HG03025 (cell line): ENCODE results near the gene WDR87.

ENCODE experiments used
- ATAC-seq: cut with Tn5 transposase; IDR thresholded peaks from one replicate; pipeline ENCODE4 v1.9.1; 2021; ENCODE audit warnings: mild to moderate bottlenecking, moderate library complexity; ENCODE audit not compliant: unreplicated experiment, low FRiP score

The WDR87 gene

GRCh38 chr19:37905946-37906868 lies at the start of gene WDR87:
Gene WDR87 (minus strand): TSS chr19:37906594. CDS start chr19:37898239, 8,355 bp downstream.
- ATAC-seq = peak; percentile 20

- ATAC-seq = no peak
These were observed 49.6 kb upstream of the WDR87 start for GRCh38 chr19:37955986-37956385.

DNA sequence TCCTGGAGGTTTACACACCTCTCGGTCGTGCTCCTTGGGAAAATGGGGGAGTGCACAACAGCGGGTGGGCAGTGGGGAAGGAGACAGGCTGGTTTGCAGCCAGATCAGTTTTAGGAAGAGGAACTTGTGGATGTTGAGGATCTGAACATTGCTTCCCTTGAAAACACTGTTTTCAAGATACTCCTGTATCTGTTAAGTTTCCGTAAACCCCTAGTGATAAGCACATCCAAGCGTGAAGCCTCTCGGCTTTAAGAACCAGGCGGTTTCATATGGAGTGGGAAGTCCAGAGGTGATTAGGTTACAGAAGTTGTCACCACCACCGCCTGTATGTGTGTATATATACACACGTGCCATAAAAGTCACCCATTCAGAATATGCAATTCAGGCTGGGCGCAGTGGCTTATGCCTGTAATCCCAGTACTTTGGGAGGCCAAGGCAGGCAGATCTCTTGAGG lies 48.1 kb upstream of the WDR87 start:
- no peak for ATAC-seq

DNA sequence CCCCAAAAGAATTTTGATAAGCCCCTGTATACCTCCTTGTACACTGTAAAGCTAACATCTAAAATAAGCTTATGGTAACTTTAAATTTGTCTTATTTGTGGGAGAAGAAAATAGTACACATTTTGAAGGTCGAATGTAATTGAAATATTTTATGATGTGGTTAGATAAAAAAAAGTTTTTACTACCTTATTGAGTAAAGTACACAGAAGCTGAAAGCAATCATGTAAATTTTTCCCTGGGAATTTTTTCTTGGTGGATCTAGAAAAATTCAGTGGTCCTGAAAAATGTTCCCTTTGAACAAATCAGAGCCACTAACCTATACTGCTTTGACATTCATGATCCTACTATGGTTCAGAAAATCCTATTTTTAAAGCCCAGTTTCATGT lies 47.5 kb upstream of the WDR87 start:
- no peak for ATAC-seq

GRCh38 chr19:37953171-37953917 lies 47.0 kb upstream of the WDR87 start:
- no peak for ATAC-seq

DNA sequence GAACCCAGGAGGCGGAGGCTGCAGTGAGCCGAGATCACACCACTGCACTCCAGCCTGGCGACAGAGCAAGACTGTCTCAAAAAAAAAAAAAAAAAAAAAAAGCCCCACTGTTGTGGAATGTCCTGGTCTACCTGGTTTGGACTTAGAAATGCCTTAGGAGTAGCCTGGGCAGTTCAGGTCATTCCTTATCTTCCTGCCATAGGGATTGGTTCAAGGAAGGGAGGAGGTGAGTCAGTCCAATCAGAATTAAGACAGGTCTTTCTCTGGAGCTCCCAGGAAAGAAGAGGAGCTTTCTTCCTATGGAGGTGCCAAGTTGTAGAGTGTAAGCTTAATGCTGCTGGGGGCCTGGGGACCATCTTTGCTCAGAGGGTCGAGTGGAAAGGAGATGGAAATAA lies 45.4 kb upstream of the WDR87 start:
- ATAC-seq = no peak

GRCh38 chr19:37950471-37951175 lies 44.2 kb upstream of the WDR87 start:
- no peak for ATAC-seq

GRCh38 chr19:37948362-37948761 lies 42.0 kb upstream of the WDR87 start:
- ATAC-seq = no peak

GRCh38 chr19:37947778-37948177 lies 41.4 kb upstream of the WDR87 start:
- ATAC-seq = no peak

GRCh38 chr19:37946132-37946531 lies 39.7 kb upstream of the WDR87 start:
- no peak for ATAC-seq

GRCh38 chr19:37943480-37943879 lies 37.1 kb upstream of the WDR87 start:
- ATAC-seq = no peak

- ATAC-seq = no peak
These were observed 36.1 kb upstream of the WDR87 start for GRCh38 chr19:37942516-37942902.

GRCh38 chr19:37941782-37942515 lies 35.6 kb upstream of the WDR87 start:
- no peak for ATAC-seq

DNA sequence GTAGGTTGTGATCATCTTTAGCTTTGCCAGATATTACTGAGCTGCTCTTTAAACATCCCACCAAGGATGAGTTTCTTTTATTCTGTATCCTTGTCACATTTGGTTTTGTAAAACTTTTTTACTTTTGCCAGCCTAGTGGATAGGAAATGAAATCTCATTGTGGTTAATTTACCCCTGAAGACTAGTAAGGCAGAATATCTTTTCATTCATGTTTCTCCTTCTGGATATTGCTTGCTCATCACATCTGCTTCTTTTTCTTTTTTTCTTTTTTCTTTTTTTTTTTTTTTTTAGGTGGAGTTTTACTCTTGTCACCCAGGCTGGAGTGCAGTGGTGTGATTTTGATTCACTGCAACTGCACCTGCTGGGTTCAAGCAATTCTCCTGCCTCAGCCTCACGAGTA lies 32.0 kb upstream of the WDR87 start:
- no peak for ATAC-seq

GRCh38 chr19:37936886-37937285 lies 30.5 kb upstream of the WDR87 start:
- ATAC-seq = no peak

DNA sequence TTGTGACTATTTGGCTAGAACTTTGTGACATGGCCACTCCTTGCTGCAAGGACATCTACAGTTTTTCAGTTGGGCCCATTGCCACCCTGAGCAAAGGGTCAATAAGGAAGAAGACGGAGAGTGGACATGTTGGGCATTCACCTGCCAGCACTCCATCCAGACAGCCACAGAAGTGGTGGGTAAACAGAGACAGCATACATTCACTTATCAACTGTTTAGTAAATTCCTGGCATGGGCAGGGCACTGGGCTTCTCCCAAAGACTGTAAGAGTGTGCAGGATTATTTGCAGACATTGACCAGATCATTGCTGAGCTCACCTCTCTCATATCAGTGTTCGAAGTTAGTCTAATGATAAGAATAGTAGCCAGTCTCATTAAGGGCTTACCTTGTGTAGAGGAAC lies 29.8 kb upstream of the WDR87 start:
- no peak for ATAC-seq

DNA sequence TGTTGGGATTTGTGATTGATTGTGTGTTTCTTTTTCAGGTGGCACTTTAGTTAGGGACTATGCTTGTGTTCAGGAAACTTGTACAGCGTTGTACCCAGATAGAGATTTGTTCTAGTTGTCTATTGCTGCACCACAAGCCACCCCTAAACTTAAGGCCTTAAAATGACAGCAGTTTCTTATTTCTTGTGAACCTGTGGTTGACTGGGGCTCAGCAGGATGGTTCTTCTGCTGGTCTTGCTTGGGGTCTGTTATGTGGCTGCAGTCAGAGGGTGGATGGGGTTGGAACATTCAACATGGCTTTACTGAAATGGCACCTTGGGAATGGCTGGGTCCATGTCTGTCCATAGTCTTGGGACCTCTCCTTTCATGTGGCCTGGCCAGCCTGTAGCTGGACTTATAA lies 28.9 kb upstream of the WDR87 start:
- ATAC-seq = no peak

- ATAC-seq = no peak
These were observed 27.6 kb upstream of the WDR87 start for GRCh38 chr19:37933937-37934358.

- no peak for ATAC-seq
These were observed 26.9 kb upstream of the WDR87 start for GRCh38 chr19:37932985-37933936.
